ENCODE results near the gene TNFRSF12A.

TNFRSF12A gene

DNA sequence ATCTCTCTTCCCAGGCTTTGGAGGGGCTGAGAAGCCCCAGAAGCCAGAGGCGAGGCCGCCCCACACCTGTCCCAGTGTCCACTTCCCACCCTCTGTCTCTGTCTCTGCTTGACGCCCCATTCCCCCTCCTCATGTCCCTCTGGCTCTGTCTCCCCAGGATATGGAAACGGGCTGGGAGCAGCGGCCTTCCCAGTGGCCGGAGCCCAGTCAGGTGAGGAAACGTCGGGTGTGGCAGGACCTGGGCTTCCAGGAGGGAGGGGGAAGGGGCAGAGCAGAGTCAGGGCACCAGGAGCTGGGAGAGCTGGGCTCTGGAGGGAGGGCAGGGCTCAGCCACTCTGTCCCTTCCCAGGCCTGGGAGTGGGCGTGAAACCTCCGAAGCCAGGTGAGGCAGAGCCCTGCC is 29.3 kb upstream of the TNFRSF12A start:
- Histone ChIP-seq H3K4me3 (no peak overlapping the region), H3K36me3 (ENCODE audit: insufficient read depth, low read length) (no peaks in the 10 kb centered on the region), H3K9ac (ENCODE audit: insufficient read length) (no peak overlapping the region), H3K27ac (no peak overlapping the region), H3K9me3 (ENCODE audit: low read depth, low read length) (no peaks in the 10 kb centered on the region)
- DNase-seq (ENCODE audit: low read depth, low spot score): no peak
- TF ChIP-seq EZH2 (IDR thresholded peaks at IDR 0.05): no peak
- TF ChIP-seq FOXP2 (optimal IDR thresholded peaks at IDR 0.05; ENCODE audit: control extremely low read depth, extremely low read length, insufficient read depth): no peak
- no peak for TF ChIP-seq POLR2AphosphoS5 (IDR thresholded peaks at IDR 0.05; ENCODE audit: borderline replicate concordance, low read depth, low read length)

DNA sequence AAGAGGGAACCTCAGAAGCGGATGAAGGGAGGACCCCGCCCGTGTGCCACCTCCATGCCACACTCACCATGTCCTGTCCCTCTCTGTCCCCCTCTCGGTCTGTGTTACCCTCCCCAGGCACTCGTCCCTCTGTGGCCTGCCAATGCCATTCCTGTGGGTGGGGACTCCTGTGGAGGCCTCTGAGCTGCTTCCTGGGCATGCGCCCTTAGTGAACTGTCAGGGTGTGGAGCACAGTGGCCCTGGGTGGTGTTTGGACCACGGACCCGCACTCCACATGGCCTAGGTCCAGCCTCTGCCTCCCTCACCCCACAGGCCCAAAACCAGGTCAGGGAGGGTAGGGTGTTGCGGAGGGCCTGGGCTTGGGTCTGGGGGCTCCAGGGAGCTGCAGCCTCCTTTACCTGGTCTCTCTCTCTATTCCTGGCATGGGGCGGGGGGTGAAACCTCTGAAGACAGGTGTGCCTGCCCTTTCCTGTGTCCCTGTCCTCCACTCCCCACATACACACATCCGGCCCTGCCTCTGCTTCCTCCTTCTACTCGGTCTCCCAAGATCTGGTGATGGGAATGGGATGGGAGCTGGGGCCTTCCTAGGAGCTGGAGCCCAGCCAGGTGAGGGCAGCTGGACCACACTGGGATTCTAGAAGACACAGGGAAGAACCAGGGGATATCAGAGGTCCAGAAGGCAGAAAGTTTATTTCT is 28.5 kb upstream of the TNFRSF12A start:
- Histone ChIP-seq H3K9ac (ENCODE audit: insufficient read length) (no peak overlapping the region), H3K4me3 (no peak overlapping the region), H3K27ac (no peak overlapping the region), H3K9me3 (ENCODE audit: low read depth, low read length) (no peaks in the 10 kb centered on the region), H3K36me3 (ENCODE audit: insufficient read depth, low read length) (no peaks in the 10 kb centered on the region)
- TF ChIP-seq FOXP2 (optimal IDR thresholded peaks at IDR 0.05; ENCODE audit: control extremely low read depth, extremely low read length, insufficient read depth): no peak
- TF ChIP-seq EZH2 (IDR thresholded peaks at IDR 0.05): no peak
- TF ChIP-seq POLR2AphosphoS5 (IDR thresholded peaks at IDR 0.05; ENCODE audit: borderline replicate concordance, low read depth, low read length): no peak
- no peak for DNase-seq (ENCODE audit: low read depth, low spot score)

DNA sequence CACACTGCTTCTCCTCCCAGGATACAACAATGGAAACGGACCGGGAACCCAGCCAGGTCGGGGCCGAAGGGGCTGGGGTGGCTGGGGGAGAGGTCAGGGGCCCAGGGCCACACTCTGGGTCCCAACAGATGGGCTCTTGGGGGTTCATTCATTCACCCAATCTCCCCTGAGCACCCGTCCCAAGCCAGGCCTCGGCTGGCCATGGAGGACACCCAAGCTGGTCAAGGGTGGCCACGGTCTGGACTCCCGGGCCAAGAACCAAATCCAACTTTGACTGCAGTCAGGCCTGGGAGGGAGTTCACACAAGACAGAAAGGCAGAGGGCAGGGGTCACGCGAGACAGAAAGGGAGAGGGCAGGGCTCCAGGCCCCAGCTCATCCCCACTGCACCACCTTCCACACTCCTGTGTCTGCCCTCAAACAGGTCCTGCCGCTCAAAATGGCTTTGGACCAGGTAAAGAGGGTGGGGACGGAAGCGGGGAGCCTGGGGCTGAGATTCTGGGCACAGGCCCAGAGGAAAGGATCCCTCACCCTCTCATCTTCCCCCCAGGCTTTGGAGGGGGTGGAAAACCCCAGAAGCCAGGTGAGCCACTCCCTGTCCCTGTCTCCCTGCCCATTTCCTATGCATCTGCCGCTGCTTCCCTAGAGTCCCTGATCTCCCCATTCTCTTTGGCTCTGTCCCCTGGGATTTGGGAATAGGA is 27.6 kb upstream of the TNFRSF12A start:
- no peak overlapping the region for H3K27ac ChIP-seq
- no peaks in the 10 kb centered on the region for H3K9me3 ChIP-seq (ENCODE audit: low read depth, low read length)
- no peak overlapping the region for H3K4me3 ChIP-seq
- no peak overlapping the region for H3K9ac ChIP-seq (ENCODE audit: insufficient read length)
- no peaks in the 10 kb centered on the region for H3K36me3 ChIP-seq (ENCODE audit: insufficient read depth, low read length)
- TF ChIP-seq FOXP2 (optimal IDR thresholded peaks at IDR 0.05; ENCODE audit: control extremely low read depth, extremely low read length, insufficient read depth) (no peak), EZH2 (IDR thresholded peaks at IDR 0.05) (no peak), POLR2AphosphoS5 (IDR thresholded peaks at IDR 0.05; ENCODE audit: borderline replicate concordance, low read depth, low read length) (no peak)
- DNase-seq (ENCODE audit: low read depth, low spot score): no peak

DNA sequence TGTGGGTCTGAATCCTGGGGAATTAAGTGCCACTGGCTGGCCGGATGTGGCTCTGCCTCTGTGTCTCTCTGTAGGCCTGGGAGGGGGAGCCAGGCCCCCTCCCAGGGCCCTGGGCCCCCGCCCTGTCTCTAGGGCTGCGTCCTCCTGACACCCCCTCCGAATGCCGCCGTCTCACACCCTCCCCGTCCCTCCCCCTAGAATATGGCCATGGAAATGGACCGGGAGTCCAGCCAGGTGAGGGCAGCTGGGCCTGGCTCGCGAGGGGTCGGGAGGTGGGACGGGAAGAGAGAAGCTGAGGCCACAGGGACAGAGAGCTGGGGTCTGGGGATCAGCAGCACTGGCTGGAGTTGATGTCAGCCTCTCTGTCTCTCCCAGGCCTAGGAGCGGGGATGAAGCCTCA is 23.9 kb upstream of the TNFRSF12A start:
- H3K36me3 ChIP-seq (ENCODE audit: insufficient read depth, low read length): no peaks in the 10 kb centered on the region
- DNase-seq (ENCODE audit: low read depth, low spot score): no peak
- no peak overlapping the region for H3K9ac ChIP-seq (ENCODE audit: insufficient read length)
- H3K4me3 ChIP-seq: no peak overlapping the region
- H3K9me3 ChIP-seq (ENCODE audit: low read depth, low read length): no peaks in the 10 kb centered on the region
- no peak overlapping the region for H3K27ac ChIP-seq
- TF ChIP-seq POLR2AphosphoS5 (IDR thresholded peaks at IDR 0.05; ENCODE audit: borderline replicate concordance, low read depth, low read length): no peak
- TF ChIP-seq EZH2 (IDR thresholded peaks at IDR 0.05): no peak
- TF ChIP-seq FOXP2 (optimal IDR thresholded peaks at IDR 0.05; ENCODE audit: control extremely low read depth, extremely low read length, insufficient read depth): no peak

DNA sequence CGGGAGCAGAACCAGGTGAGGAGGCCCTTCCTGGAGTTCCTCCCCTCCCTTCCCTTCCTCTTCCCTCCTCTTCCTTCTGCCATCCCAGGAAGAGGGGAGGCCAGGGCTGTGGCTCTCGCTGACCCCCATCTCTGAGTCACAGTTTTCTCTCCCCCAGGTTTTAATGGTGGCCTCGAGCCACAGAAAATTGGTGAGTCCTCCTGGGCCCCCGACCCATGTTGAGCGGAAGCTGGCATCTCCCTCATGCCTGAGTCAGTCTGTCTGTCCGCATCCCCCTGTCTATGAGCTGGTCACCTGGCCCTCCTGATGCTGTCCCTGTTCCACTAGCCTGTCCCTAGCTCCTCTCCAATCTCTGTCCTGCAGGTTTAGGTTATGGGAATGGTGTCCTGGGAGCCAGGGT is 20.2 kb upstream of the TNFRSF12A start:
- H3K4me3 ChIP-seq: no peak overlapping the region
- H3K27ac ChIP-seq: no peak overlapping the region
- no peak overlapping the region for H3K9ac ChIP-seq (ENCODE audit: insufficient read length)
- TF ChIP-seq FOXP2 (optimal IDR thresholded peaks at IDR 0.05; ENCODE audit: control extremely low read depth, extremely low read length, insufficient read depth) (no peak), POLR2AphosphoS5 (IDR thresholded peaks at IDR 0.05; ENCODE audit: borderline replicate concordance, low read depth, low read length) (no peak), EZH2 (IDR thresholded peaks at IDR 0.05) (no peak)
- H3K9me3 ChIP-seq (ENCODE audit: low read depth, low read length): no peaks in the 10 kb centered on the region
- no peaks in the 10 kb centered on the region for H3K36me3 ChIP-seq (ENCODE audit: insufficient read depth, low read length)
- no peak for DNase-seq (ENCODE audit: low read depth, low spot score)

DNA sequence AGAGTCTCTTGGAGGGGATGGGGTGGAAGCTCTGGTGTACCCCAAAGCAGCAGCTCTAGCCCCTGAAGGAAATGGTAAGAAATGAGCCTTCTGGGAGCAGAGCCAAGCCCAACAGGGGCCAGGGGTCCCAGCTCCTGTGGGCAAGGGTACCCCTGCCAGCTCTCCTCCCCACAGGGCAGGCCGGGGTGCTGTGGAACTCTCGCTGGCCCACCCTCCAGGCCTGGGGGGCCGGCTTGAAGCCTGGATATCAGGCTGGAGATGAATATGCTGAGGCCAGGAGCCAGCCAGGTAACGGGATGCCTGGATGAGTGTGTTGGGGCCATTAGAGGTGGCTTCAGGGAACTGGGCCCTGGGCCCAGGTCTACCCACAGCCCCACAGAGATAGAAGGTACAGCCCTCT is 19.6 kb upstream of the TNFRSF12A start:
- Histone ChIP-seq H3K36me3 (ENCODE audit: insufficient read depth, low read length) (no peaks in the 10 kb centered on the region), H3K9me3 (ENCODE audit: low read depth, low read length) (no peaks in the 10 kb centered on the region), H3K4me3 (no peak overlapping the region), H3K9ac (ENCODE audit: insufficient read length) (no peak overlapping the region), H3K27ac (no peak overlapping the region)
- TF ChIP-seq POLR2AphosphoS5 (IDR thresholded peaks at IDR 0.05; ENCODE audit: borderline replicate concordance, low read depth, low read length): no peak
- TF ChIP-seq EZH2 (IDR thresholded peaks at IDR 0.05): no peak
- no peak for TF ChIP-seq FOXP2 (optimal IDR thresholded peaks at IDR 0.05; ENCODE audit: control extremely low read depth, extremely low read length, insufficient read depth)
- DNase-seq (ENCODE audit: low read depth, low spot score): no peak

DNA sequence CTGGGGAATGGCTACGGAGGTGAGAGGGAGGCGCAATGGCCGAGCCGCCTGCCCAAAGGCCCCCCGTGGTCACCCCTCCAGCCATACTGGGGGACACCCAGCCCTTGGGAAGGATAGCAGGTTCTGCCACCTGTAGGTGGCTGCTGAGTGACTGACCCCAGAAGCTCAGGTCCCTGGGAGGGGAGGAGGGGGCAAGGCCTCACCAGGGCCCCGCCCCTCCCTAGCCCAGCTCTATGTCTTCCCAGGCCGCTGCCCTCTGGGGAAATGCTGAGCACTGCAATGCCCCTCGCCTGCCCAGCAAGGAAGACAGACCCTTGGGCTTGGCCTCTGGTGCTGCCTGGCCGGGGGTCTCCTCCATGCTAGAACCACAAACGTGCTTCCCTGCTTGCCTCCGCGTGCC is 18.9 kb upstream of the TNFRSF12A start:
- H3K36me3 ChIP-seq (ENCODE audit: insufficient read depth, low read length): no peaks in the 10 kb centered on the region
- no peaks in the 10 kb centered on the region for H3K9me3 ChIP-seq (ENCODE audit: low read depth, low read length)
- no peak for TF ChIP-seq POLR2AphosphoS5 (IDR thresholded peaks at IDR 0.05; ENCODE audit: borderline replicate concordance, low read depth, low read length)
- no peak for TF ChIP-seq FOXP2 (optimal IDR thresholded peaks at IDR 0.05; ENCODE audit: control extremely low read depth, extremely low read length, insufficient read depth)
- TF ChIP-seq EZH2 (IDR thresholded peaks at IDR 0.05): no peak
- no peak for DNase-seq (ENCODE audit: low read depth, low spot score)
- H3K4me3 ChIP-seq: no peak overlapping the region
- H3K9ac ChIP-seq (ENCODE audit: insufficient read length): no peak overlapping the region
- H3K27ac ChIP-seq: no peak overlapping the region

DNA sequence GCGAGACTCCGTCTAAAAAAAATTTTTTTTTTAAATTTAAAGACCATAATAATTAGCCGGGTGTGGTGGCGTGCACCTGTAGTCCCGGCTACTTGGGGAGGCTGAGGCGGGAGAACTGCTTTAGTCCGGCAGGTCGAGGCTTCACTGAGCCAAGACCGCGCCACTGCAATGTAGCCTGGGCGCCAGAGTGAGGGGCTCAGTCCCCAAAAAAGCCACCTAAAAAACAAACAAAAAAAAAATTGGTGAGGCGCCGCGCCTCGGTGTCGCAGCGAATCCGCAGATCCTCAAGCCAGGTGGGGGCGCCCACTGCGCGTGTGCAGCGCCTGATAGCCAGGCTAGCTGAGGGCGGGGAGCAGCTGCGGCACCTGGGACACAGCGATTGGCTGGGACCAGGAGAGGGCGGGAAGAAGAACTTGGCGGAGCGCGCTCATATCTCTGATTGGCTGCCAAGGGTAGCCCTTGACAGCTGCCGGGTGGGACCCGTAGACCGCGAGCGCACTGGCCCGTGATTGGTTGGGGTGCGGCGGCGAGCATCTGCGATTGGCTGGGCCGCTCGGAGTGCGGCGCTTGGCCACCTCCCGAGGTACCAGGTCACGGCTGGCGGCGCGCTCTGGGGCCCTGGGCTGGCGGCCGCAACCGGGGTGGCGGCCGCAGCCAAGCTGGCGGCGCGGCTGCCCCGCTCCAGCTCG is 16.4 kb upstream of the TNFRSF12A start:
- H3K4me3 ChIP-seq: no peak overlapping the region
- H3K9me3 ChIP-seq (ENCODE audit: low read depth, low read length): no peaks in the 10 kb centered on the region

More for the DNA sequence above, 16.4 kb upstream of the TNFRSF12A start:
- no peak for TF ChIP-seq POLR2AphosphoS5 (IDR thresholded peaks at IDR 0.05; ENCODE audit: borderline replicate concordance, low read depth, low read length)
- TF ChIP-seq EZH2 (IDR thresholded peaks at IDR 0.05): no peak
- TF ChIP-seq FOXP2 (optimal IDR thresholded peaks at IDR 0.05; ENCODE audit: control extremely low read depth, extremely low read length, insufficient read depth): no peak
- peak; percentile 86 for DNase-seq (ENCODE audit: low read depth, low spot score)
- no peak overlapping the region for H3K27ac ChIP-seq
- no peaks in the 10 kb centered on the region for H3K36me3 ChIP-seq (ENCODE audit: insufficient read depth, low read length)
- H3K9ac ChIP-seq (ENCODE audit: insufficient read length): no peak overlapping the region

Measured in SK-N-MC (cell line).